OCI-LY7 (cell line): ENCODE data around the gene NPAT. TPM values are rescaled to one million over a fixed set of nuclear protein-coding genes. Genes with fewer than 3 reads are reported as not detected.
A peak's percentile ranks its signal among the peaks of the same experiment; 100 is the strongest.

Source experiments
- BruUV-seq: library from RNA; stranded (reverse); fragments of 400-500 nt; replicated peaks from 2 replicates; lab custom pipeline; 2021; lab: Mats Ljungman, UMichigan
- CTCF ChIA-PET: fragments of 300-600 bp; sonication (Branson Sonifier 250); formaldehyde crosslinking; loops from one replicate; lab custom pipeline; 2022; ENCODE audit warnings: antibody characterized with exemption; ENCODE audit not compliant: unreplicated experiment; lab: Charles Lee
- POLR2A ChIA-PET: fragments of 300-600 bp; sonication (Branson Sonifier 250); formaldehyde crosslinking; loops from one replicate; lab custom pipeline; 2022; ENCODE audit warnings: antibody characterized with exemption; lab: Charles Lee
- DNase-seq: peaks from one replicate; pipeline ENCODE4 v3.0.0-alpha.2; 2015; ENCODE audit warnings: low spot score
- H2AFZ ChIP-seq: fragments of 200-600 bp; sonication (generic), shearing (Covaris generic); 2 replicates; pipeline ENCODE4 v1.6.1; 2014; ENCODE audit warnings: mild to moderate bottlenecking, antibody characterized with exemption, low read length, moderate library complexity
- H3K27ac ChIP-seq: fragments of 200-600 bp; sonication (generic); 2 replicates; pipeline ENCODE4 v1.5.1; 2014; ENCODE audit warnings: mixed run types, low read depth, mild to moderate bottlenecking, moderate library complexity, low read length, inconsistent platforms; ENCODE audit not compliant: poor library complexity, severe bottlenecking
- H3K36me3 ChIP-seq: fragments of 200-600 bp; sonication (generic); 2 replicates; pipeline ENCODE4 v1.6.1; 2014; ENCODE audit warnings: mild to moderate bottlenecking, antibody characterized with exemption, low read length, moderate library complexity, mixed read lengths; ENCODE audit not compliant: insufficient read depth
- H3K4me1 ChIP-seq: fragments of 200-600 bp; sonication (generic); 2 replicates; pipeline ENCODE4 v1.5.1; 2014; ENCODE audit warnings: mild to moderate bottlenecking, low read length; ENCODE audit not compliant: insufficient read depth, poor library complexity, severe bottlenecking
- H3K4me2 ChIP-seq: fragments of 200-600 bp; sonication (generic); 2 replicates; pipeline ENCODE4 v1.6.1; 2014; ENCODE audit warnings: mild to moderate bottlenecking, low read length
- H3K4me3 ChIP-seq: fragments of 200-600 bp; sonication (generic); 2 replicates; pipeline ENCODE4 v1.5.1; 2014; ENCODE audit warnings: mild to moderate bottlenecking, low read depth, low read length; ENCODE audit not compliant: poor library complexity, severe bottlenecking
- H3K79me2 ChIP-seq: fragments of 200-600 bp; sonication (generic); 2 replicates; pipeline ENCODE4 v1.6.1; 2016; ENCODE audit warnings: low read depth, mild to moderate bottlenecking, low read length, moderate library complexity, mixed read lengths; ENCODE audit not compliant: insufficient read depth
- H3K9me2 ChIP-seq: fragments of 200-600 bp; sonication (generic); 2 replicates; pipeline ENCODE4 v1.6.1; 2016; ENCODE audit warnings: mild to moderate bottlenecking, low read length, mixed read lengths; ENCODE audit not compliant: insufficient read depth
- H3K9me3 ChIP-seq: fragments of 200-600 bp; sonication (generic); 2 replicates; pipeline ENCODE4 v1.6.1; 2014; ENCODE audit warnings: mild to moderate bottlenecking, mixed run types, low read length, mixed read lengths
- H4K20me1 ChIP-seq: fragments of 200-600 bp; sonication (generic); 2 replicates; pipeline ENCODE4 v1.6.1; 2014; ENCODE audit warnings: mild to moderate bottlenecking, antibody characterized with exemption, low read length, moderate library complexity, mixed read lengths; ENCODE audit not compliant: insufficient read depth
- CTCF ChIP-seq: fragments of 200-600 bp; sonication (generic); conservative IDR thresholded peaks from 2 replicates; pipeline ENCODE4 v1.5.1; 2014; ENCODE audit warnings: mild to moderate bottlenecking, antibody characterized with exemption, low read length, moderate library complexity, mixed read lengths
- EZH2phosphoT487 ChIP-seq: fragments of 200-600 bp; sonication (generic); IDR thresholded peaks from 2 replicates; pipeline ENCODE4 v1.6.1; 2018; ENCODE audit warnings: low read depth, borderline replicate concordance, mild to moderate bottlenecking, mixed run types, antibody characterized with exemption, low read length, moderate library complexity, mixed read lengths
- intact Hi-C: fragments of 100-400 bp; cut with micrococcal nuclease; formaldehyde crosslinking; loops from one replicate; pipeline ENCODE4 v1.10.0; 2022; ENCODE audit not compliant: unreplicated experiment
- small RNA-seq: library from RNA; depleted of rRNA; stranded (forward); fragments of <200 nt; gene quantifications from one replicate; pipeline ENCODE3, GENCODE V24; 2014
- total RNA-seq, 2 experiments: library from RNA; depleted of rRNA in 1 of 2; stranded (reverse); fragments of >200 nt in 1 of 2; shearing (Covaris generic) in 1 of 2; gene quantifications; 2 replicates each; pipeline ENCODE4 v1.2.3, GENCODE V29; 2014 to 2022

The NPAT gene
- total RNA-seq, 2 experiments from 2014 or later: 22.6 to 26.9 TPM

GRCh38 chr11:108112057-108112456 is 110.4 kb downstream of the NPAT start:
- Histone ChIP-seq H2AFZ (no peak overlapping the region), H3K79me2 (no peaks in the 10 kb centered on the region), H3K27ac (no peak overlapping the region), H3K36me3 (0 out of 2 replicates have a peak, but pooled peaks cover 4% of the 10 kb centered on the region), H3K9me2 (no peaks in the 10 kb centered on the region), H4K20me1 (no peaks in the 10 kb centered on the region), H3K4me2 (no peak overlapping the region), H3K9me3 (no peaks in the 10 kb centered on the region), H3K4me3 (no peak overlapping the region), H3K4me1 (no peaks in the 10 kb centered on the region)
- intact Hi-C loops: loop anchor here (10.0 kb wide), 1 partner anchor 303 kb away; no protein-coding TSS in a partner anchor
- TF ChIP-seq CTCF (no peak), EZH2phosphoT487 (no peak)
- POLR2A ChIA-PET: interaction anchor here (0.6 kb wide), 1 partner anchor 114 kb away, joined by 3 read pairs; no protein-coding TSS in a partner anchor
- CTCF ChIA-PET: no interaction called here
- no TSS peak for BruUV-seq
- no peak for DNase-seq

DNA sequence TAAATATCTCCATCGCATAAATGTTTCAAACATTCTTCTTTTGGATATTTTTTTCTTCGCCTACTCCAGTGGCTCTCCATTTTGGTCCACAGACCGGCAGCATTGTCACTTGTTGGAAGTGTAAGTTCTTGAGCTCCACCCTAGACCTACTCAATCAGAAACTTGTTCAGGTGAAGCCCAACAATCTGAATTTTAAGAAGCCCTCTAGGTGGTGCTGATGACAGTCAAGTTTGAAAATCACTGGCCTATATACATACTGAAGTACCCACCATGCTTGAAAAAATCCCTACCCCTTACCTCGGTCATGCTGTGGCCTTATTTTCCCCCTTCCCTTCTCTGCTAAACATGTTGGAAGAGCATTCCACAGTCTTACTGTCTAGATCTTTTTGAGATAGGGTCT is 111.3 kb downstream of the NPAT start:
- Histone ChIP-seq H3K4me2 (no peak overlapping the region), H3K4me1 (no peaks in the 10 kb centered on the region), H3K9me3 (no peaks in the 10 kb centered on the region), H2AFZ (no peak overlapping the region), H3K27ac (no peak overlapping the region), H3K36me3 (peaks cover 4% of the 10 kb centered on the region; the same call in 1 of the 2 replicates), H3K79me2 (no peaks in the 10 kb centered on the region), H3K9me2 (no peaks in the 10 kb centered on the region), H3K4me3 (no peak overlapping the region), H4K20me1 (no peaks in the 10 kb centered on the region)
- intact Hi-C loops: loop anchor here (10.0 kb wide), 1 partner anchor 304 kb away; no protein-coding TSS in a partner anchor
- no TSS peak for BruUV-seq
- no peak for TF ChIP-seq EZH2phosphoT487
- TF ChIP-seq CTCF: peak; percentile 55; the same call in 1 of the 2 replicates
- peak; percentile 10 for DNase-seq
- POLR2A ChIA-PET: no interaction called here
- CTCF ChIA-PET: no interaction called here

Small RNA genes lying within 50 kb of the gene (small RNA-seq; reads per million reads assigned to genes)
- not detected for gene RF00019

Other genes with a start within 250 kb of the NPAT start
- 18.8 and 20.1 TPM in 2 replicates for gene CUL5, start 213.7 kb downstream of the NPAT start, total RNA-seq (2014; rRNA removed; shearing (Covaris generic))
- 36.6 and 39.7 TPM in 2 replicates for gene CUL5, start 213.7 kb downstream of the NPAT start, total RNA-seq (2022)
- 69.8 and 83.2 TPM in 2 replicates for gene ACAT1, start 101.1 kb downstream of the NPAT start, total RNA-seq (2014; rRNA removed; shearing (Covaris generic))
- 66.7 and 86.3 TPM in 2 replicates for gene ACAT1, start 101.1 kb downstream of the NPAT start, total RNA-seq (2022)
- gene ATM, start 429 bp upstream of the NPAT start, total RNA-seq (2014; rRNA removed; shearing (Covaris generic)): 125 and 147 TPM in 2 replicates
- 159 and 187 TPM in 2 replicates for gene ATM, start 429 bp upstream of the NPAT start, total RNA-seq (2022)
- 0.15 and 0.98 TPM in 2 replicates for gene C11orf65, start 244.9 kb upstream of the NPAT start, total RNA-seq (2014; rRNA removed; shearing (Covaris generic))
- gene C11orf65, start 244.9 kb upstream of the NPAT start, total RNA-seq (2022): 2.0 and 3.4 TPM in 2 replicates